Tibial nerve (tissue), 4 donors: ENCODE data around the gene IFITM2. TPM values are rescaled to one million over a fixed set of nuclear protein-coding genes. Genes with fewer than 3 reads are reported as not detected.
A peak's percentile ranks its signal among the peaks of the same experiment; 100 is the strongest.
"Not testable (repeated sequence)": the region's sequence is repeated elsewhere in the genome, so short reads cannot be mapped to it uniquely, and the experiment has no call there.

Experiments used
- DNase-seq, 2 donors: peaks; one replicate each; pipeline ENCODE4 v3.0.0-alpha.2; 2019; ENCODE audit warnings: low spot score in 2 of 2
- H3K27ac ChIP-seq, 4 donors: fragments of 200-600 bp; sonication (generic) in 3 of 4; one replicate each; pipeline ENCODE4 v1.5.1; 2017 to 2019; ENCODE audit warnings: mild to moderate bottlenecking in 1 of 4
- H3K27me3 ChIP-seq, 2 donors: fragments of 200-600 bp; sonication (generic) in 1 of 2; one replicate each; pipeline versions ENCODE4 v1.5.1 to v1.6.0; 2017 to 2019
- H3K36me3 ChIP-seq, 3 donors: fragments of 200-600 bp; sonication (generic); one replicate each; pipeline ENCODE4 v1.5.1; 2018 to 2019
- H3K4me1 ChIP-seq, 4 donors: fragments of 200-600 bp; sonication (generic) in 3 of 4; one replicate each; pipeline ENCODE4 v1.5.1; 2017 to 2019
- H3K4me3 ChIP-seq, 4 donors: fragments of 200-600 bp; sonication (generic) in 3 of 4; one replicate each; pipeline ENCODE4 v1.5.1; 2017 to 2019; ENCODE audit warnings: mild to moderate bottlenecking in 1 of 4, moderate library complexity in 1 of 4
- H3K9me3 ChIP-seq, 4 donors: fragments of 200-600 bp; sonication (generic) in 3 of 4; one replicate each; pipeline ENCODE4 v1.5.1; 2017 to 2019
- CTCF ChIP-seq, 5 experiments: fragments of 200-600 bp in 3 of 5; fragments of 450-650 bp in 2 of 5; sonication (generic) in 3 of 5; IDR thresholded peaks; one replicate each; pipeline ENCODE4 v1.5.1; 2016 to 2019; ENCODE audit warnings: antibody characterized with exemption in 5 of 5, mild to moderate bottlenecking in 3 of 5, moderate library complexity in 2 of 5
- EP300 ChIP-seq, 2 donors: sonication (generic); formaldehyde crosslinking; IDR thresholded peaks; one replicate each; pipeline ENCODE4 v1.6.1; 2017; ENCODE audit warnings: antibody characterized with exemption in 2 of 2, mild to moderate bottlenecking in 1 of 2
- POLR2A ChIP-seq, 2 donors: fragments of 450-650 bp; IDR thresholded peaks; one replicate each; pipeline ENCODE4 v1.6.1; 2017; ENCODE audit warnings: antibody characterized with exemption in 2 of 2, mild to moderate bottlenecking in 2 of 2, moderate library complexity in 2 of 2
- WGBS, 2 donors: methylation state at CpG; one replicate each; pipeline ENCODE4 v1.1.5; 2018; 5-methylcytosine and 5-hydroxymethylcytosine counted together
- total RNA-seq, 4 donors: library from RNA; depleted of rRNA; stranded (reverse); fragments of >200 nt; gene quantifications; one replicate each; pipeline ENCODE4 v1.1.0, GENCODE V29; 2016

Gene IFITM2
- total RNA-seq, 4 donors from 2014 or later, result 258 to 624 (median 292) TPM

- no peak for DNase-seq
- Histone ChIP-seq H3K27me3 (no peaks in the 10 kb centered on the region), H3K27ac (no peak overlapping the region), H3K4me1 (peaks cover 4 to 57% (median 29%) of the 10 kb centered on the region in 4 donors), H3K36me3 (no peaks in the 10 kb centered on the region), H3K9me3 (no peaks in the 10 kb centered on the region), H3K4me3 (no peak overlapping the region)
- 86 to 88% methylated on average over 19 of the region's 19 CpGs for WGBS, 2 donors
- no peak for TF ChIP-seq CTCF (IDR thresholded peaks at IDR 0.05)
- no peak for TF ChIP-seq POLR2A (IDR thresholded peaks at IDR 0.05)
- TF ChIP-seq EP300 (IDR thresholded peaks at IDR 0.05), result no peak
Observed at GRCh38 chr11:331358-332060, 23.9 kb downstream of the IFITM2 start.

- Histone ChIP-seq H3K36me3 (no peaks in the 10 kb centered on the region), H3K27ac (no peak overlapping the region), H3K4me3 (no peak overlapping the region), H3K4me1 (peaks cover 0 to 56% (median 23%) of the 10 kb centered on the region in 4 donors), H3K9me3 (no peaks in the 10 kb centered on the region), H3K27me3 (no peaks in the 10 kb centered on the region)
- WGBS, 2 donors, result 91 to 92% methylated on average over 22 to 23 of the region's 23 CpGs
- no peak for TF ChIP-seq EP300 (IDR thresholded peaks at IDR 0.05)
- TF ChIP-seq CTCF (IDR thresholded peaks at IDR 0.05), result no peak
- TF ChIP-seq POLR2A (IDR thresholded peaks at IDR 0.05), result no peak
- DNase-seq, result no peak
Observed at GRCh38 chr11:332651-333480, 25.2 kb downstream of the IFITM2 start.

GRCh38 chr11:333616-334263 lies 26.1 kb downstream of the IFITM2 start:
- Histone ChIP-seq H3K27ac (peak overlapping the region in 2 of 4 donors; percentile 30 to 89), H3K4me1 (peaks cover 0 to 48% (median 22%) of the 10 kb centered on the region in 4 donors)
- DNase-seq, H3K4me3 ChIP-seq, H3K27me3 ChIP-seq, H3K9me3 ChIP-seq, H3K36me3 ChIP-seq: not testable (repeated sequence)
- 84 to 88% methylated on average over 17 of the region's 17 CpGs for WGBS, 2 donors

GRCh38 chr11:334264-334994 lies 26.8 kb downstream of the IFITM2 start:
- no peak overlapping the region for H3K4me3 ChIP-seq
- no peak for TF ChIP-seq CTCF (IDR thresholded peaks at IDR 0.05)
- TF ChIP-seq EP300 (IDR thresholded peaks at IDR 0.05), result peak in 1 of 2 donors; percentile 9
- TF ChIP-seq POLR2A (IDR thresholded peaks at IDR 0.05), result no peak
- 62 to 65% methylated on average over 25 of the region's 25 CpGs for WGBS, 2 donors
- no peaks in the 10 kb centered on the region for H3K27me3 ChIP-seq
- peak overlapping the region in 3 of 4 donors; percentile 6 to 89 (median 30) for H3K27ac ChIP-seq
- DNase-seq, result no peak
- H3K9me3 ChIP-seq, result no peaks in the 10 kb centered on the region
- no peaks in the 10 kb centered on the region for H3K36me3 ChIP-seq
- H3K4me1 ChIP-seq, result peaks cover 0 to 48% (median 21%) of the 10 kb centered on the region in 4 donors
